ENCODE results near the gene CLEC2D.
"Not testable (repeated sequence)": the region's sequence is repeated elsewhere in the genome, so short reads cannot be mapped to it uniquely, and the experiment has no call there.

CLEC2D gene

DNA sequence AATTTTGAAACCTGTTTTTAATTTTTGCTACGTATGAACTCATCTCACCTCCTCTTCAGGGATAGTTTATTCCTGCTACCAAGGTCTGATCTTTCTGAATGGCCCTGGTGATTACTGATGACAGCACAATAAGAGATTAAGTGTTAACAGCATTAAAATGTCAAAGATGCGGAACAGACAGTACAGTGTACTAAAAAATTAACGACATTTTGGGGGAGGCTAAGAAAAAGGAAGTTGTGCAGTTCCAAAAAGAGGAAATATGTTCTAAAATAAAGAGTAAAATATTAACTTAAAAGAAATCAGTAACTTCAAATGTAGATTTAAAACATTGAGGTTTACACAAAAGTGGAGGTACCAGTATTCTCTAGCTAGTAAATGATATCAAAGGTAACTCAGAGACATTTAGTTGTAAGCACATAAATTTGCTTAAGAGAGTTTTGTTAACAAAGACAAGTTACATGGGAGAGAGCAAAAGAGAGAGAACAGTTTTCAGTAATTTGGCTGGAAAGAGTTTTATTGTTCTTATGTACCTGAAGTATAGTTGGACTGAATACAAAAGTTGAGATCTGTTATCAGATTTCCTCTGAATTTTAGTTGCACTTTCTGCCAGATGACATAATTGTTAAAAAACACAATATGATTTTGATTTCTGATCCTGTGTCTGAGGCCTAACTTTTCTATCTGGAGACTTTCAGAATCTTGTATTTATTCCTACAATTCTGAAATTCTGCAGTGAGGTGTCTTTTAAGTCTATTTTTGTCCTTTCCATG, 67.6 kb downstream of the CLEC2D start:
- peaks cover 21% of the 10 kb centered on the region for H3K36me3 Mint-ChIP-seq (ENCODE audit: low read depth)
- H3K27ac Mint-ChIP-seq = peak overlapping the region; percentile 88
- H3K4me3 Mint-ChIP-seq = peak overlapping the region; percentile 63
- peaks cover 52% of the 10 kb centered on the region for H3K4me1 Mint-ChIP-seq (ENCODE audit: low read depth)
- H3K27me3 Mint-ChIP-seq (ENCODE audit: low read depth) = no peaks in the 10 kb centered on the region
- peaks cover 17% of the 10 kb centered on the region for H3K9me3 Mint-ChIP-seq

GRCh38 chr12:9738905-9739304, 69.4 kb downstream of the CLEC2D start:
- peak overlapping the region; percentile 88 for H3K27ac Mint-ChIP-seq
- peak overlapping the region; percentile 57 for H3K4me3 Mint-ChIP-seq
- not testable (repeated sequence) for H3K27me3 Mint-ChIP-seq (ENCODE audit: low read depth)
- peaks cover 56% of the 10 kb centered on the region for H3K4me1 Mint-ChIP-seq (ENCODE audit: low read depth)
- H3K36me3 Mint-ChIP-seq (ENCODE audit: low read depth) = peaks cover 16% of the 10 kb centered on the region
- peaks cover 17% of the 10 kb centered on the region for H3K9me3 Mint-ChIP-seq

GRCh38 chr12:9739404-9740105, 70.0 kb downstream of the CLEC2D start:
- peaks cover 16% of the 10 kb centered on the region for H3K36me3 Mint-ChIP-seq (ENCODE audit: low read depth)
- H3K27ac Mint-ChIP-seq; H3K4me3 Mint-ChIP-seq; H3K27me3 Mint-ChIP-seq (ENCODE audit: low read depth): not testable (repeated sequence)
- peaks cover 17% of the 10 kb centered on the region for H3K9me3 Mint-ChIP-seq
- H3K4me1 Mint-ChIP-seq (ENCODE audit: low read depth) = peaks cover 57% of the 10 kb centered on the region

GRCh38 chr12:9740106-9740750, 70.7 kb downstream of the CLEC2D start:
- Mint-ChIP-seq H3K4me1 (ENCODE audit: low read depth) (peaks cover 62% of the 10 kb centered on the region), H3K27ac (peak overlapping the region; percentile 75), H3K27me3 (ENCODE audit: low read depth) (no peaks in the 10 kb centered on the region), H3K9me3 (peaks cover 17% of the 10 kb centered on the region), H3K4me3 (peak overlapping the region; percentile 52), H3K36me3 (ENCODE audit: low read depth) (peaks cover 21% of the 10 kb centered on the region)

DNA sequence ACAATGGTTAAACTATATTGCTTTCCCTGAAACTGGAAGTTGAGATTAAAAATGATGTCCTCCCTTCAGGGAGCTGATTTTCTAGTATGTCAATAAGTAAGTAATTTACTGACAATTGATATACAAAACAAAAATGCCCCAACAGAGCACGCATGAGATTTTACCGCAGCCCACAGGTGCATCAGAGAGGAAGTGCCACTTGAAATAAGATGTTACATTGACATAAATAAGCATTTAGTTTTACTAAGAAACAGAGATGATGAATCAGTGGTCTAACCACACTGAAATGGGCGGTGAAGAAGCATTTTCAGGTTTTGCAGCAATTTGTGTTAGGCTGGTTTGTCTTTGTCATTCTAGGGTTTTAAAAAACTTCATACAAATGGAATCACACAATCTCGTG, 72.2 kb downstream of the CLEC2D start:
- Mint-ChIP-seq H3K4me3 (peak overlapping the region; percentile 86), H3K27me3 (ENCODE audit: low read depth) (no peaks in the 10 kb centered on the region), H3K9me3 (peaks cover 14% of the 10 kb centered on the region), H3K27ac (peak overlapping the region; percentile 97), H3K4me1 (ENCODE audit: low read depth) (peaks cover 55% of the 10 kb centered on the region), H3K36me3 (ENCODE audit: low read depth) (peaks cover 18% of the 10 kb centered on the region)

DNA sequence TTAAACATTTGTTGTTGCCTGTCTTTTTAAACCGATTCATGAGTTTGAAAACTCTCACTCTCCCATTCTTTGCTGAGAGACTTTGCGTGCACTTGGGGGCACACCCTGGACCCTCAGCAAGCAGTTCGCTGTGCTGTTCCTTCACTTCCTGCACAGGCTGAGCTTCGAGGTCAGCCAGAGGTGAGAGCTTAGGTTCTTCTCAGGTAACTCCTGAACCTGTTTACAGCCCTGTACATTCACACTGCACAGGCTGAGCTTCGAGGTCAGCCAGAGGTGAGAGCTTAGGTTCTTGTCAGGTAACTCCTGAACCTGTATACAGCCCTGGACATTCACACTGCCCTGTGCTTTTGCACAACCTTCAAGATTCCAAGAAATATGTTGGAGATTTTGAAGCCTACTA, 73.1 kb downstream of the CLEC2D start:
- H3K9me3 Mint-ChIP-seq = peaks cover 14% of the 10 kb centered on the region
- peak overlapping the region; percentile 97 for H3K27ac Mint-ChIP-seq
- H3K4me1 Mint-ChIP-seq (ENCODE audit: low read depth) = peaks cover 54% of the 10 kb centered on the region
- H3K4me3 Mint-ChIP-seq = peak overlapping the region; percentile 86
- H3K27me3 Mint-ChIP-seq (ENCODE audit: low read depth) = no peaks in the 10 kb centered on the region
- peaks cover 18% of the 10 kb centered on the region for H3K36me3 Mint-ChIP-seq (ENCODE audit: low read depth)

- Mint-ChIP-seq H3K36me3 (ENCODE audit: low read depth) (peaks cover 10% of the 10 kb centered on the region), H3K4me3 (no peak overlapping the region), H3K9me3 (peaks cover 6% of the 10 kb centered on the region), H3K27ac (no peak overlapping the region), H3K4me1 (ENCODE audit: low read depth) (peaks cover 41% of the 10 kb centered on the region), H3K27me3 (ENCODE audit: low read depth) (no peaks in the 10 kb centered on the region)
Observed at GRCh38 chr12:9745199-9745598, 75.7 kb downstream of the CLEC2D start.
